ENCODE data around the gene GALNT18. TPM values are rescaled to one million over a fixed set of nuclear protein-coding genes. Genes with fewer than 3 reads are reported as not detected.
A peak's percentile ranks its signal among the peaks of the same experiment; 100 is the strongest.

Gene GALNT18
- total and polyA plus RNA-seq, 8 donors: 2.0 to 8.9 (median 4.7) TPM

GRCh38 chr11:11493698-11494097 lies 128.1 kb downstream of the GALNT18 start:
- DNase-seq: no peak
- no peaks in the 10 kb centered on the region for H3K36me3 ChIP-seq

GRCh38 chr11:11491589-11491988 lies 130.2 kb downstream of the GALNT18 start:
- Histone ChIP-seq H3K27me3 (no peaks in the 10 kb centered on the region), H3K27ac (no peak overlapping the region), H3K4me1 (no peaks in the 10 kb centered on the region), H3K36me3 (no peaks in the 10 kb centered on the region), H3K9me3 (no peaks in the 10 kb centered on the region), H3K4me3 (no peak overlapping the region)
- TF ChIP-seq, protein P1, sequence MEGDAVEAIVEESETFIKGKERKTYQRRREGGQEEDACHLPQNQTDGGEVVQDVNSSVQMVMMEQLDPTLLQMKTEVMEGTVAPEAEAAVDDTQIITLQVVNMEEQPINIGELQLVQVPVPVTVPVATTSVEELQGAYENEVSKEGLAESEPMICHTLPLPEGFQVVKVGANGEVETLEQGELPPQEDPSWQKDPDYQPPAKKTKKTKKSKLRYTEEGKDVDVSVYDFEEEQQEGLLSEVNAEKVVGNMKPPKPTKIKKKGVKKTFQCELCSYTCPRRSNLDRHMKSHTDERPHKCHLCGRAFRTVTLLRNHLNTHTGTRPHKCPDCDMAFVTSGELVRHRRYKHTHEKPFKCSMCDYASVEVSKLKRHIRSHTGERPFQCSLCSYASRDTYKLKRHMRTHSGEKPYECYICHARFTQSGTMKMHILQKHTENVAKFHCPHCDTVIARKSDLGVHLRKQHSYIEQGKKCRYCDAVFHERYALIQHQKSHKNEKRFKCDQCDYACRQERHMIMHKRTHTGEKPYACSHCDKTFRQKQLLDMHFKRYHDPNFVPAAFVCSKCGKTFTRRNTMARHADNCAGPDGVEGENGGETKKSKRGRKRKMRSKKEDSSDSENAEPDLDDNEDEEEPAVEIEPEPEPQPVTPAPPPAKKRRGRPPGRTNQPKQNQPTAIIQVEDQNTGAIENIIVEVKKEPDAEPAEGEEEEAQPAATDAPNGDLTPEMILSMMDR (IDR thresholded peaks at IDR 0.05): no peak
- intact Hi-C loops (cut with DNase I): no loop called here
- WGBS, 2 donors: 90 to 94% methylated on average over 4 of the region's 4 CpGs
- no peak for ATAC-seq
- no peak for FAIRE-seq
- no peak for DNase-seq

More at GRCh38 chr11:11493698-11494097, 128.1 kb downstream of the GALNT18 start:
- TF ChIP-seq, protein P1 (IDR thresholded peaks at IDR 0.05): no peak
- Histone ChIP-seq H3K27me3 (no peaks in the 10 kb centered on the region), H3K27ac (no peak overlapping the region), H3K4me1 (no peaks in the 10 kb centered on the region), H3K4me3 (no peak overlapping the region), H3K9me3 (no peaks in the 10 kb centered on the region)
- FAIRE-seq (no peak), ATAC-seq (no peak)
- intact Hi-C loops (cut with DNase I): no loop called here
- WGBS, 2 donors: 70 to 75% methylated on average over 6 of the region's 6 CpGs

- DNase-seq (no peak), ATAC-seq (no peak), FAIRE-seq (no peak)
- no peak overlapping the region for H3K4me3 ChIP-seq
- no peaks in the 10 kb centered on the region for H3K27me3 ChIP-seq
- H3K27ac ChIP-seq: no peak overlapping the region
- intact Hi-C loops (cut with DNase I): no loop called here
- 57 to 71% methylated on average over 2 of the region's 2 CpGs for WGBS, 2 donors
- H3K9me3 ChIP-seq: no peaks in the 10 kb centered on the region
- TF ChIP-seq, protein P1 (IDR thresholded peaks at IDR 0.05): no peak
- H3K4me1 ChIP-seq: no peaks in the 10 kb centered on the region
- H3K36me3 ChIP-seq: no peaks in the 10 kb centered on the region
These were observed 130.8 kb downstream of the GALNT18 start for GRCh38 chr11:11491014-11491413.

- no peaks in the 10 kb centered on the region for H3K36me3 ChIP-seq
- H3K4me3 ChIP-seq: no peak overlapping the region
- no peaks in the 10 kb centered on the region for H3K9me3 ChIP-seq
- ATAC-seq (no peak), DNase-seq (no peak), FAIRE-seq (no peak)
- H3K27me3 ChIP-seq: no peaks in the 10 kb centered on the region
- no peaks in the 10 kb centered on the region for H3K4me1 ChIP-seq
- TF ChIP-seq, protein P1 (IDR thresholded peaks at IDR 0.05): no peak
- intact Hi-C loops (cut with DNase I): no loop called here
- H3K27ac ChIP-seq: no peak overlapping the region
- 79% methylated on average over 3 of the region's 3 CpGs for WGBS, 2 donors
These were observed 135.4 kb downstream of the GALNT18 start for GRCh38 chr11:11486423-11486822.

GRCh38 chr11:11486002-11486401 lies 135.8 kb downstream of the GALNT18 start:
- intact Hi-C loops (cut with DNase I): no loop called here
- ATAC-seq: no peak
- peak in 1 of 6 donors; percentile 35 for DNase-seq
- TF ChIP-seq, protein P1 (IDR thresholded peaks at IDR 0.05): no peak
- H3K4me1 ChIP-seq: no peaks in the 10 kb centered on the region
- H3K9me3 ChIP-seq: no peaks in the 10 kb centered on the region
- no peak overlapping the region for H3K4me3 ChIP-seq
- WGBS, 2 donors: 52 to 55% methylated on average over 3 of the region's 3 CpGs
- H3K27ac ChIP-seq: no peak overlapping the region
- no peak for FAIRE-seq
- no peaks in the 10 kb centered on the region for H3K27me3 ChIP-seq
- no peaks in the 10 kb centered on the region for H3K36me3 ChIP-seq

Measured in pancreas (tissue), 10 donors.